ENCODE measurements around the gene ZNF14. TPM values are rescaled to one million over a fixed set of nuclear protein-coding genes. Genes with fewer than 3 reads are reported as not detected.

Gene ZNF14
- total and polyA plus RNA-seq, 2 donors (not counting 3 experiments of a cell fraction or from before 2014, with no cell fraction given), result 0.65 to 2.6 TPM

DNA sequence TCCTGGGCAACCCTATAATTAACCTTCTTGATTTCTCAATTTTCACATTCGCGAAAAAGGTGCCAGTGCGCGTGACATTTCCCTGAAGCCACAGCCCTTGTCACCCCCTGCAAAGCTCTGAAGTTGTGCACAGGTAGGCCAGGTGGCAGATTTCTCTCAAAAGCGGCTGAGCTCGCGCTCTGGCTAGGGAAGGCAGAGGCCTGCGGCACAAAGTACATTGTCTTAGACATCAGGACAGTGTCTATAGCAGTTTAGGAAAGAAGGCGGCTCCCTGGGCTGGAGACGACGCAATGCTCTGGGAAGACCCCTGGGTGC lies 42.9 kb upstream of the ZNF14 start:
- TSS peak; percentile 88 for BruUV-seq (replicated peaks)
- no peaks in the 10 kb centered on the region for H3K36me3 ChIP-seq (ENCODE audit: control insufficient read depth in 2 of 2, extremely low read depth in 1 of 2, insufficient read depth in 2 of 2, low read length in 2 of 2)
- no peak overlapping the region for H3K27ac ChIP-seq (ENCODE audit: insufficient read depth, low read depth, low read length)
- H4K20me1 ChIP-seq (replicated peaks; ENCODE audit: control insufficient read depth, extremely low read depth, insufficient read depth, low read length), result no peaks in the 10 kb centered on the region
- ChIA-PET POLR2A (interaction anchor here (0.6 to 1.4 kb wide), 5 partner anchors 30 to 463 kb away, joined by 3 to 9 read pairs (median 3); partner anchors contain the start of genes ZNF14 and ZNF506), CTCF (interaction anchor here (1.0 kb wide), 1 partner anchor 243 kb away, joined by 3 read pairs; no protein-coding TSS in a partner anchor)
- H3K9me1 ChIP-seq (replicated peaks; ENCODE audit: control insufficient read depth, extremely low read depth, insufficient read depth, low read length), result no peaks in the 10 kb centered on the region
- dilution Hi-C loops (cut with MboI; ENCODE audit: extremely low pct_ligation_motif_present, low sequenced_read_pairs) (no loop called here), intact Hi-C loops (cut with micrococcal nuclease) (loop anchor here (1.0 to 5.0 kb wide), 4 partner anchors 44 to 391 kb away; partner anchors contain the start of genes ATP13A1, ZNF253 and ZNF486)
- DNase-seq (ENCODE audit: low read depth, low spot score) (no peak), FAIRE-seq (no peak)
- peaks cover 10% of the 10 kb centered on the region for H3K4me1 ChIP-seq (ENCODE audit: control insufficient read depth, extremely low read depth, insufficient read depth, low read length)
- H3K79me2 ChIP-seq (ENCODE audit: control insufficient read depth, insufficient read depth, low read length), result no peaks in the 10 kb centered on the region
- H2AFZ ChIP-seq (ENCODE audit: low read depth, low read length), result peak overlapping the region; percentile 82
- H3K27me3 ChIP-seq (ENCODE audit: control insufficient read depth in 2 of 2, insufficient read depth in 2 of 2, low read length in 2 of 2), result no peaks in the 10 kb centered on the region
- H3K4me2 ChIP-seq (ENCODE audit: insufficient read depth, low read length), result peak overlapping the region; percentile 68
- peak overlapping the region; percentile 49 for H3K9ac ChIP-seq (replicated peaks; ENCODE audit: extremely low read depth, insufficient read depth, low read length)
- no peaks in the 10 kb centered on the region for H3K9me3 ChIP-seq (replicated peaks; ENCODE audit: control insufficient read depth, insufficient read depth, low read length)
- no peak for TF ChIP-seq MYC (IDR thresholded peaks at IDR 0.05; ENCODE audit: low read depth, low read length)
- no peak for TF ChIP-seq MAX (IDR thresholded peaks at IDR 0.05; ENCODE audit: insufficient read depth, insufficient read length)
- no peak for TF ChIP-seq POLR2AphosphoS5 (IDR thresholded peaks at IDR 0.05; ENCODE audit: insufficient read depth, low read depth, low read length)
- TF ChIP-seq JUN (IDR thresholded peaks at IDR 0.05; ENCODE audit: borderline replicate concordance, insufficient read depth, insufficient read length, low read depth), result no peak
- TF ChIP-seq GATA2 (IDR thresholded peaks at IDR 0.05; ENCODE audit: insufficient read depth, insufficient read length, low read depth, low read length), result no peak
- no peak for TF ChIP-seq FOS (IDR thresholded peaks at IDR 0.05; ENCODE audit: borderline replicate concordance, insufficient read depth, low read length)
- H3K4me3 ChIP-seq (replicated peaks in 1 of 3; ENCODE audit: insufficient read depth in 1 of 3, low read depth in 1 of 3, low read length in 3 of 3), result peak overlapping the region; percentile 23 to 76 (median 70)

DNA sequence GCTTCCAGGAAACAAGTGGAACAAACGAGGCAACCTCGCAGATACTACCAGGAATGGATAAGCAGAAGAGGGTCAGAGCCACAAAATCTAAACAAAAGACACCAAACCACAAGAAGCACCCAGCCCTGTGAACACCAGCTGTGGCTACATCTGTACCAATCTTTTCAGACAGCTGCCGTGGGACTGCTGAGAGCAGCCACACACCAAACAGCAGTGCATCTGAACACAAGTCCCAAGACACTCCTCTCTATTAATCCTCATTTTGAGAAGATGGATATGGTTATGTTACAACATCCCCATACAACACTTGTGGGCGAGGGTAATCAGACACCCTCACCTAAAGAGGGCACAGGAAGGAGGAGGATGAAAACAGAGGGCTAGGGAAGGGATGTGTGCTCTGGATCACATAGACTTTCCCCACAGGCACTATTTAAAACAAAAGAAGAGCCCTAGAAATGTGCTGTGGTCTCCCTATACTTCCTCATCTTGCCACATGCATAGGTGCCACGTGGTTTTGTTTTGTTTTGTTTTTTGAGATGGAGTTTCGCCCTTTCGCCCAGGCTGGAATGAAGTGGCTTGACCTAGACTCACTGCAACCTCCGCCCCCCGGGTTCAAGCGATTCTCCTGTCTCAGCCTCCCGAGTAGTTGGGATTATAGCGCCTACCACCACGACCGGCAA lies 41.6 kb upstream of the ZNF14 start:
- Histone ChIP-seq H3K4me2 (ENCODE audit: insufficient read depth, low read length) (no peak overlapping the region), H3K9me1 (replicated peaks; ENCODE audit: control insufficient read depth, extremely low read depth, insufficient read depth, low read length) (no peaks in the 10 kb centered on the region), H3K79me2 (ENCODE audit: control insufficient read depth, insufficient read depth, low read length) (no peaks in the 10 kb centered on the region), H4K20me1 (replicated peaks; ENCODE audit: control insufficient read depth, extremely low read depth, insufficient read depth, low read length) (no peaks in the 10 kb centered on the region), H3K36me3 (ENCODE audit: control insufficient read depth in 2 of 2, extremely low read depth in 1 of 2, insufficient read depth in 2 of 2, low read length in 2 of 2) (no peaks in the 10 kb centered on the region), H3K27me3 (ENCODE audit: control insufficient read depth in 2 of 2, insufficient read depth in 2 of 2, low read length in 2 of 2) (no peaks in the 10 kb centered on the region), H3K9ac (replicated peaks; ENCODE audit: extremely low read depth, insufficient read depth, low read length) (no peak overlapping the region), H3K4me1 (ENCODE audit: control insufficient read depth, extremely low read depth, insufficient read depth, low read length) (peaks cover 10% of the 10 kb centered on the region), H2AFZ (ENCODE audit: low read depth, low read length) (no peak overlapping the region), H3K27ac (ENCODE audit: insufficient read depth, low read depth, low read length) (no peak overlapping the region), H3K9me3 (replicated peaks; ENCODE audit: control insufficient read depth, insufficient read depth, low read length) (no peaks in the 10 kb centered on the region), H3K4me3 (replicated peaks in 1 of 3; ENCODE audit: insufficient read depth in 1 of 3, low read depth in 1 of 3, low read length in 3 of 3) (no peak overlapping the region)
- ChIA-PET CTCF (no interaction called here), POLR2A (no interaction called here)
- TF ChIP-seq, protein P1, sequence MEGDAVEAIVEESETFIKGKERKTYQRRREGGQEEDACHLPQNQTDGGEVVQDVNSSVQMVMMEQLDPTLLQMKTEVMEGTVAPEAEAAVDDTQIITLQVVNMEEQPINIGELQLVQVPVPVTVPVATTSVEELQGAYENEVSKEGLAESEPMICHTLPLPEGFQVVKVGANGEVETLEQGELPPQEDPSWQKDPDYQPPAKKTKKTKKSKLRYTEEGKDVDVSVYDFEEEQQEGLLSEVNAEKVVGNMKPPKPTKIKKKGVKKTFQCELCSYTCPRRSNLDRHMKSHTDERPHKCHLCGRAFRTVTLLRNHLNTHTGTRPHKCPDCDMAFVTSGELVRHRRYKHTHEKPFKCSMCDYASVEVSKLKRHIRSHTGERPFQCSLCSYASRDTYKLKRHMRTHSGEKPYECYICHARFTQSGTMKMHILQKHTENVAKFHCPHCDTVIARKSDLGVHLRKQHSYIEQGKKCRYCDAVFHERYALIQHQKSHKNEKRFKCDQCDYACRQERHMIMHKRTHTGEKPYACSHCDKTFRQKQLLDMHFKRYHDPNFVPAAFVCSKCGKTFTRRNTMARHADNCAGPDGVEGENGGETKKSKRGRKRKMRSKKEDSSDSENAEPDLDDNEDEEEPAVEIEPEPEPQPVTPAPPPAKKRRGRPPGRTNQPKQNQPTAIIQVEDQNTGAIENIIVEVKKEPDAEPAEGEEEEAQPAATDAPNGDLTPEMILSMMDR (IDR thresholded peaks at IDR 0.05; ENCODE audit: extremely low read depth in 1 of 2, insufficient read depth in 1 of 2, low read depth in 1 of 2, low read length in 2 of 2), result no peak
- TF ChIP-seq JUN (IDR thresholded peaks at IDR 0.05; ENCODE audit: borderline replicate concordance, insufficient read depth, insufficient read length, low read depth) (no peak), MYC (IDR thresholded peaks at IDR 0.05; ENCODE audit: low read depth, low read length) (no peak), POLR2AphosphoS5 (IDR thresholded peaks at IDR 0.05; ENCODE audit: insufficient read depth, low read depth, low read length) (no peak), FOS (IDR thresholded peaks at IDR 0.05; ENCODE audit: borderline replicate concordance, insufficient read depth, low read length) (no peak), POLR2A (IDR thresholded peaks at IDR 0.05; ENCODE audit: low read depth, low read length) (no peak), MAX (IDR thresholded peaks at IDR 0.05; ENCODE audit: insufficient read depth, insufficient read length) (no peak), GATA2 (IDR thresholded peaks at IDR 0.05; ENCODE audit: insufficient read depth, insufficient read length, low read depth, low read length) (no peak), EZH2 (IDR thresholded peaks at IDR 0.05; ENCODE audit: borderline replicate concordance, low read depth, low read length, severe bottlenecking) (no peak)
- dilution Hi-C loops (cut with MboI; ENCODE audit: extremely low pct_ligation_motif_present, low sequenced_read_pairs) (no loop called here), intact Hi-C loops (cut with micrococcal nuclease) (loop anchor here (5.0 kb wide), 2 partner anchors 93 to 393 kb away; partner anchors contain the start of genes ZNF253 and ZNF486)
- DNase-seq (ENCODE audit: low read depth, low spot score), result no peak
- BruUV-seq (replicated peaks), result no TSS peak
- FAIRE-seq, result no peak
